HepG2 (cell line): Measurements from ENCODE around the gene C5AR1. TPM values are rescaled to one million over a fixed set of nuclear protein-coding genes. Genes with fewer than 3 reads are reported as not detected.

Experiments
- ATAC-seq: fragments of 200-7000 bp; cut with Tn5 transposase; 3 replicates; pipeline ENCODE4 v1.9.1; 2020; ENCODE audit warnings: mild to moderate bottlenecking, moderate library complexity
- BruUV-seq: library from RNA; stranded (reverse); fragments of 400-500 nt; replicated peaks from 2 replicates; lab custom pipeline; 2021; lab: Mats Ljungman, UMichigan
- CTCF ChIA-PET: fragments of 300-600 bp; formaldehyde crosslinking; extraction: SDS; loops from one replicate; lab custom pipeline; 2021; ENCODE audit warnings: low total read pairs, inconsistent platforms, low intra/inter-chr PET ratio; lab: Yijun Ruan, JAX
- POLR2A ChIA-PET: fragments of 350-600 bp; sonication (Branson Sonifier 250); formaldehyde crosslinking; loops from one replicate; lab custom pipeline; 2020; ENCODE audit warnings: antibody characterized with exemption, inconsistent platforms; lab: Yijun Ruan, JAX
- DNase-seq: peaks from one replicate; pipeline ENCODE4 v3.0.0-alpha.2; 2015; ENCODE audit warnings: low spot score
- FAIRE-seq: peaks from 3 replicates; lab custom pipeline; 2011; peaks lifted over from hg19 to GRCh38; lab: Jason Lieb, UNC
- H2AFZ ChIP-seq: one replicate; pipeline ENCODE4 v1.6.1; 2011; ENCODE audit warnings: low read length, inconsistent platforms
- H3K27ac ChIP-seq: fragments of 300-600 bp; 3 replicates; pipeline ENCODE4 v1.8.0; 2011; ENCODE audit warnings: mixed run types, mild to moderate bottlenecking, mixed read lengths, low read length, inconsistent platforms; ENCODE audit not compliant: insufficient read depth; ENCODE audit errors: extremely low read length
- H3K27me3 ChIP-seq, 2 experiments: fragments of 200-600 bp in 1 of 2; 2 replicates in 1 of 2; 3 replicates in 1 of 2; pipeline versions ENCODE4 v1.6.0 to v1.8.0; 2011; ENCODE audit warnings: low read length in 2 of 2, mild to moderate bottlenecking in 2 of 2, moderate library complexity in 2 of 2, inconsistent platforms in 1 of 2; ENCODE audit not compliant: insufficient read depth in 2 of 2, control insufficient read depth in 1 of 2
- H3K36me3 ChIP-seq, 2 experiments: fragments of 200-600 bp in 1 of 2; replicated peaks in 1 of 2; 2 replicates in 1 of 2; 3 replicates in 1 of 2; pipeline versions ENCODE4 v1.5.1 to v1.8.0; 2011; ENCODE audit warnings: low read length in 2 of 2, inconsistent platforms in 1 of 2; ENCODE audit not compliant: insufficient read depth in 2 of 2, control insufficient read depth in 1 of 2
- H3K4me1 ChIP-seq: 2 replicates; pipeline ENCODE4 v1.5.1; 2012; ENCODE audit warnings: low read length, inconsistent platforms; ENCODE audit not compliant: insufficient read depth
- H3K4me2 ChIP-seq: 2 replicates; pipeline ENCODE4 v1.6.0; 2011; ENCODE audit warnings: low read depth, low read length, inconsistent platforms
- H3K4me3 ChIP-seq, 3 experiments: fragments of 200-600 bp in 1 of 3; sonication (generic), shearing (Covaris generic) in 1 of 3; replicated peaks in 1 of 3; 2 replicates each; pipeline ENCODE4 v1.5.1; 2011 to 2016; ENCODE audit warnings: low read length in 3 of 3, inconsistent platforms in 2 of 3, low read depth in 2 of 3, mild to moderate bottlenecking in 2 of 3, control low read depth in 1 of 3, mixed read lengths in 1 of 3; ENCODE audit not compliant: insufficient read depth in 1 of 3
- H3K79me2 ChIP-seq: one replicate; pipeline ENCODE4 v1.6.1; 2011; ENCODE audit warnings: low read length, inconsistent platforms; ENCODE audit not compliant: insufficient read depth
- H3K9ac ChIP-seq: 2 replicates; pipeline ENCODE4 v1.6.0; 2011; ENCODE audit warnings: mild to moderate bottlenecking, low read depth, low read length, inconsistent platforms; ENCODE audit not compliant: insufficient read depth
- H3K9me3 ChIP-seq: 2 replicates; pipeline ENCODE4 v1.5.1; 2012; ENCODE audit warnings: mild to moderate bottlenecking, low read length
- H4K20me1 ChIP-seq: 2 replicates; pipeline ENCODE4 v1.6.0; 2011; ENCODE audit warnings: inconsistent platforms, mild to moderate bottlenecking, low read length, moderate library complexity; ENCODE audit not compliant: insufficient read depth
- ADNP ChIP-seq: sonication (generic); formaldehyde crosslinking; IDR thresholded peaks from 2 replicates; pipeline ENCODE4 v1.4.0; 2020; ENCODE audit warnings: missing genetic modification reagents
- E2F2 ChIP-seq: sonication (generic); formaldehyde crosslinking; IDR thresholded peaks from 2 replicates; pipeline ENCODE4 v1.4.0; 2020; ENCODE audit warnings: missing genetic modification reagents, borderline replicate concordance
- ELF1 ChIP-seq: sonication (generic); formaldehyde crosslinking; IDR thresholded peaks from 2 replicates; pipeline ENCODE4 v1.4.0; 2020; ENCODE audit warnings: missing genetic modification reagents
- MED13 ChIP-seq: sonication (generic); formaldehyde crosslinking; IDR thresholded peaks from 2 replicates; pipeline ENCODE4 v1.5.0; 2020; ENCODE audit warnings: missing genetic modification reagents
- MTF2 ChIP-seq: sonication (generic); formaldehyde crosslinking; IDR thresholded peaks from 2 replicates; pipeline ENCODE4 v1.5.0; 2020; ENCODE audit warnings: missing genetic modification reagents, borderline replicate concordance
- NR2F6 ChIP-seq, 2 experiments: IDR thresholded peaks; 2 replicates each; pipeline ENCODE4 v1.6.1; 2016; ENCODE audit warnings: antibody characterized with exemption in 1 of 2, mild to moderate bottlenecking in 1 of 2
- SNAPC2 ChIP-seq: sonication (generic); formaldehyde crosslinking; IDR thresholded peaks from 2 replicates; pipeline ENCODE4 v1.8.1; 2022; ENCODE audit warnings: mild to moderate bottlenecking, missing genetic modification reagents
- TAF1 ChIP-seq: sonication (generic); formaldehyde crosslinking; IDR thresholded peaks from 2 replicates; pipeline ENCODE4 v1.4.0; 2020; ENCODE audit warnings: missing genetic modification reagents
- XRCC5 ChIP-seq: fragments of 200-400 bp; formaldehyde crosslinking; optimal IDR thresholded peaks from 2 replicates; pipeline ENCODE3; 2017; ENCODE audit warnings: mild to moderate bottlenecking, low read length
- ZBTB3 ChIP-seq: sonication (generic); formaldehyde crosslinking; IDR thresholded peaks from 2 replicates; pipeline ENCODE4 v1.4.0; 2020; ENCODE audit warnings: low read depth, mild to moderate bottlenecking, moderate library complexity, missing genetic modification reagents, borderline replicate concordance
- ZNF101 ChIP-seq: sonication (generic); formaldehyde crosslinking; IDR thresholded peaks from 2 replicates; pipeline ENCODE4 v1.4.0; 2020; ENCODE audit warnings: mild to moderate bottlenecking, low read depth, missing genetic modification reagents, borderline replicate concordance
- ZNF121 ChIP-seq: sonication (generic); formaldehyde crosslinking; IDR thresholded peaks from 2 replicates; pipeline ENCODE4 v1.5.0; 2020; ENCODE audit warnings: mild to moderate bottlenecking, missing genetic modification reagents
- ZNF556 ChIP-seq: sonication (generic); formaldehyde crosslinking; IDR thresholded peaks from 2 replicates; pipeline ENCODE4 v1.4.0; 2020; ENCODE audit warnings: mild to moderate bottlenecking, missing genetic modification reagents, borderline replicate concordance
- ZNF639 ChIP-seq: conservative IDR thresholded peaks from 2 replicates; pipeline ENCODE4 v1.6.1; 2018; ENCODE audit warnings: missing genetic modification reagents
- WGBS: methylation state at CpG from one replicate; pipeline ENCODE4 v1.1.6; 2017; ENCODE audit warnings: low lambda C conversion rate; 5-methylcytosine and 5-hydroxymethylcytosine counted together
- in situ Hi-C: cut with HindIII; loops from 2 replicates; pipeline ENCODE4 v1.10.0; 2017; ENCODE audit warnings: low pct_unique_long_range_greater_than_20kb; ENCODE audit not compliant: extremely low pct_ligation_motif_present
- intact Hi-C: fragments of 100-400 bp; cut with micrococcal nuclease; formaldehyde crosslinking; loops from one replicate; pipeline ENCODE4 v1.10.0; 2022; ENCODE audit not compliant: unreplicated experiment
- polyA plus RNA-seq, 8 experiments: library from polyadenylated mRNA; depleted of rRNA in 3 of 8; stranded (reverse) in 7 of 8; unstranded in 1 of 8; fragments of >200 nt; fragmentation: Illumina TruSeq in 4 of 8; extraction: Trizol in 4 of 8; gene quantifications; 2 replicates each; pipeline versions ENCODE4 v1.2.1 to v1.2.3, GENCODE V29; 2011 to 2016; ENCODE audit warnings: low read depth in 4 of 8, missing spikeins in 1 of 8, mixed read lengths in 1 of 8; ENCODE audit not compliant: insufficient read depth in 1 of 8
- total RNA-seq, 5 experiments: library from RNA; depleted of rRNA; stranded (reverse); fragments of >200 nt; fragmentation: Illumina TruSeq; extraction: Trizol; gene quantifications; 2 replicates each; pipeline ENCODE4 v1.2.3, GENCODE V29; 2016; ENCODE audit warnings: low read depth in 1 of 5

C5AR1 gene
- total and polyA plus RNA-seq, 2 of the 13 experiments (the other 11 are each of a cell fraction or from before 2014, with no cell fraction given) = 0.07 to 1.6 TPM

GRCh38 chr19:47306303-47306702 is 3.4 kb upstream of the C5AR1 start:
- Histone ChIP-seq H3K4me2 (no peak overlapping the region), H3K79me2 (no peaks in the 10 kb centered on the region), H3K27me3 (0 out of 5 replicates have a peak, but pooled peaks cover 0 to 1% of the 10 kb centered on the region in 2 experiments), H3K9ac (no peak overlapping the region), H3K36me3 (no peaks in the 10 kb centered on the region), H3K4me3 (no peak overlapping the region), H2AFZ (no peak overlapping the region), H3K9me3 (no peaks in the 10 kb centered on the region), H4K20me1 (no peaks in the 10 kb centered on the region), H3K4me1 (peaks cover 36% of the 10 kb centered on the region), H3K27ac (no peak overlapping the region)
- in situ Hi-C loops = no loop called here
- intact Hi-C loops = no loop called here
- DNase-seq (no peak), FAIRE-seq (no peak), ATAC-seq (no peak)
- WGBS = 59% methylated on average over 3 of the region's 3 CpGs
- TF ChIP-seq MED13 (no peak), ZNF121 (CRISPR knock-in tag) (peak; percentile 91), XRCC5 (no peak)
- POLR2A ChIA-PET = interaction anchor here (0.9 kb wide), 1 partner anchor 45 kb away, joined by 3 read pairs; no protein-coding TSS in a partner anchor
- BruUV-seq = no TSS peak
- CTCF ChIA-PET = no interaction called here

GRCh38 chr19:47309038-47309437 is 623 bp upstream of the C5AR1 start:
- no peak overlapping the region for H3K27ac ChIP-seq
- intact Hi-C loops (no loop called here), in situ Hi-C loops (no loop called here)
- ChIA-PET POLR2A (interaction anchor here (1.4 kb wide), 1 partner anchor 40 kb away, joined by 7 read pairs; the partner anchor contains the start of gene DHX34), CTCF (no interaction called here)
- no peak overlapping the region for H2AFZ ChIP-seq
- no peaks in the 10 kb centered on the region for H3K36me3 ChIP-seq
- no peak overlapping the region for H3K4me3 ChIP-seq
- no peaks in the 10 kb centered on the region for H3K9me3 ChIP-seq
- no peak overlapping the region for H3K9ac ChIP-seq
- H4K20me1 ChIP-seq = no peaks in the 10 kb centered on the region
- H3K4me1 ChIP-seq = peaks cover 55% of the 10 kb centered on the region
- H3K27me3 ChIP-seq = 0 out of 5 replicates have a peak, but pooled peaks cover 0 to 1% of the 10 kb centered on the region in 2 experiments
- WGBS = 49% methylated on average over 8 of the region's 8 CpGs
- ATAC-seq (no peak), DNase-seq (no peak), FAIRE-seq (no peak)
- peak overlapping the region; percentile 73; the same call in 1 of the 2 replicates for H3K4me2 ChIP-seq
- BruUV-seq = no TSS peak
- no peaks in the 10 kb centered on the region for H3K79me2 ChIP-seq
- TF ChIP-seq ZNF556 = no peak
- TF ChIP-seq SNAPC2 (CRISPR knock-in tag) = no peak
- TF ChIP-seq ZNF101 = no peak
- no peak for TF ChIP-seq NR2F6 (IDR thresholded peaks at IDR 0.05)
- TF ChIP-seq NR2F6 (CRISPR knock-in tag; IDR thresholded peaks at IDR 0.05) = no peak
- no peak for TF ChIP-seq ELF1
- no peak for TF ChIP-seq MTF2
- no peak for TF ChIP-seq E2F2 (CRISPR knock-in tag)
- TF ChIP-seq TAF1 = no peak
- TF ChIP-seq ADNP (CRISPR knock-in tag) = no peak
- TF ChIP-seq ZNF639 (CRISPR knock-in tag) = no peak
- TF ChIP-seq ZBTB3 = no peak
